Transverse colon (tissue), 4 donors: ENCODE results near the gene IMMP2L.

Source experiments
- CTCF ChIP-seq, 5 experiments: fragments of 200-600 bp in 3 of 5; fragments of 450-650 bp in 2 of 5; sonication (generic) in 3 of 5; IDR thresholded peaks; 1 replicate in 2 of 5; 2 replicates in 3 of 5; pipeline ENCODE4 v1.5.1; 2016 to 2017; ENCODE audit warnings: antibody characterized with exemption in 5 of 5, inconsistent platforms in 3 of 5, mild to moderate bottlenecking in 2 of 5, moderate library complexity in 1 of 5
- EP300 ChIP-seq: sonication (generic); formaldehyde crosslinking; IDR thresholded peaks from one replicate; pipeline ENCODE4 v1.6.1; 2017; ENCODE audit warnings: antibody characterized with exemption, low read depth
- POLR2A ChIP-seq: fragments of 450-650 bp; IDR thresholded peaks from one replicate; pipeline ENCODE4 v1.6.1; 2016; ENCODE audit warnings: antibody characterized with exemption, mild to moderate bottlenecking, moderate library complexity
- POLR2AphosphoS5 ChIP-seq, 3 donors: sonication (generic); formaldehyde crosslinking; IDR thresholded peaks; one replicate each; pipeline ENCODE4 v1.6.1; 2016; ENCODE audit warnings: antibody characterized with exemption in 3 of 3

GRCh38 chr7:110645616-110646015 lies 916.7 kb downstream of the IMMP2L start:
- TF ChIP-seq CTCF (IDR thresholded peaks at IDR 0.05): no peak
- no peak for TF ChIP-seq POLR2A
- no peak for TF ChIP-seq POLR2AphosphoS5 (IDR thresholded peaks at IDR 0.05)
- no peak for TF ChIP-seq EP300
